Epithelial cell of esophagus (primary cell): ENCODE results near the gene FUT4.
"Not testable (repeated sequence)": the region's sequence is repeated elsewhere in the genome, so short reads cannot be mapped to it uniquely, and the experiment has no call there.

Experiments
- DNase-seq: peaks from one replicate; pipeline ENCODE4 v3.0.0; 2010; ENCODE audit warnings: low read depth
- H3K4me3 ChIP-seq: 2 replicates; pipeline ENCODE4 v1.5.1; 2011; ENCODE audit warnings: mild to moderate bottlenecking, low read length, control low read depth
- TF ChIP-seq, protein P1 (sequence below): IDR thresholded peaks from 2 replicates; pipeline ENCODE4 v1.5.1; 2011; ENCODE audit warnings: low read depth, mild to moderate bottlenecking, low read length, control low read depth, inconsistent platforms; ENCODE audit not compliant: insufficient read depth; ENCODE audit errors: missing control alignments

The FUT4 gene

DNA sequence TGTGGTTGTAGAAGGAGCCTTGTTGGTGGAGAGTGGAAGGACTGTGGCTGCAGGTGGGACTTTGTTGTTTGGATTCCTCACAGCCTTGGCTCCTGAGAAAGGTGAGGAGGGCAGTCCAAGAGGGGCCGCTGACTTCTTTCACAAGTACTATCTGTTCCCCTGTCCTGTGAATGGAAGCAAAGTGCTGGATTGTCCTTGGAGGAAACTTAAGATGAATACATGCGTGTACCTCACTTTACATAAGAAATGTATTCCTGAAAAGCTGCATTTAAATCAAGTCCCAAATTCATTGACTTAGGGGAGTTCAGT, 2.4 kb downstream of the FUT4 start:
- DNase-seq: no peak
- TF ChIP-seq, protein P1, sequence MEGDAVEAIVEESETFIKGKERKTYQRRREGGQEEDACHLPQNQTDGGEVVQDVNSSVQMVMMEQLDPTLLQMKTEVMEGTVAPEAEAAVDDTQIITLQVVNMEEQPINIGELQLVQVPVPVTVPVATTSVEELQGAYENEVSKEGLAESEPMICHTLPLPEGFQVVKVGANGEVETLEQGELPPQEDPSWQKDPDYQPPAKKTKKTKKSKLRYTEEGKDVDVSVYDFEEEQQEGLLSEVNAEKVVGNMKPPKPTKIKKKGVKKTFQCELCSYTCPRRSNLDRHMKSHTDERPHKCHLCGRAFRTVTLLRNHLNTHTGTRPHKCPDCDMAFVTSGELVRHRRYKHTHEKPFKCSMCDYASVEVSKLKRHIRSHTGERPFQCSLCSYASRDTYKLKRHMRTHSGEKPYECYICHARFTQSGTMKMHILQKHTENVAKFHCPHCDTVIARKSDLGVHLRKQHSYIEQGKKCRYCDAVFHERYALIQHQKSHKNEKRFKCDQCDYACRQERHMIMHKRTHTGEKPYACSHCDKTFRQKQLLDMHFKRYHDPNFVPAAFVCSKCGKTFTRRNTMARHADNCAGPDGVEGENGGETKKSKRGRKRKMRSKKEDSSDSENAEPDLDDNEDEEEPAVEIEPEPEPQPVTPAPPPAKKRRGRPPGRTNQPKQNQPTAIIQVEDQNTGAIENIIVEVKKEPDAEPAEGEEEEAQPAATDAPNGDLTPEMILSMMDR: no peak
- no peak overlapping the region for H3K4me3 ChIP-seq

DNA sequence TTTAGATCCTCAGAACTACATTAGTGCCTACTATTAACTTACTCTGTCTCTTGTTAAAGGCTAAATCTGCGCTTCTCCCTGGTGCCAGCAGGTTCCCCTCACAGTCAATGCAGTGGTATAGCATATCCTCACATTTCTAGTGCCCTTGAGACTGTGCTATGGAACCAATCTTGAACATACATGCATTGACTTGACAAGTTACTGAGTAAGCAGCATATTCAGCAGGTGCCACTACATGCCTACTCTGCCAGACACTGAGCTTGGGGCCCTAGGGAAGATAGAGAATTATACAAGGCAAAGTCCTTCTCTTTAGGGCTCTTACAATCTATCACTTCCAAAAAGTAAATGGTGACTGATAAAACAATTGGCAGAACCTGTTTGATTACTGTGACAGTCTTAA, 3.2 kb downstream of the FUT4 start:
- TF ChIP-seq, protein P1: peak; percentile 4
- DNase-seq: peak; percentile 63
- H3K4me3 ChIP-seq: no peak overlapping the region

DNA sequence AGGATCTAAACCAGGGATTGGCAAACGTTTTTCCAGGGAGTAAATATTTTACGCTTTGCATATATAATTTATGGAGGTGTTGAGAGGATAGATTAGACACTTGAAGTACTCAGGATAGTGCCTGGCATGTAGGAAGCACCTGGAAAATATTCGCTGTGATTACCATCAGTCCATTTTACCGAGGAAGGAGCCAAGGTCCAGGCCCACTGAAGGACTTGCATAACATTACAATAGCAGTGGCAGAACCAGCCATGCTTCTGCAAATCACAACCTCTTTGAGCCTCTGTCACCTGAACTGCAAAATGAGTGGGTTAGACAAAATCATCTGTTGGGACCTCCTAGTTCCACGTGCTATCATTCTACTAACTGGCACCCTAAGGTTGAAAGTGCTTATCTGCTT, 5.4 kb downstream of the FUT4 start:
- no peak for DNase-seq
- TF ChIP-seq, protein P1: no peak
- H3K4me3 ChIP-seq: no peak overlapping the region

DNA sequence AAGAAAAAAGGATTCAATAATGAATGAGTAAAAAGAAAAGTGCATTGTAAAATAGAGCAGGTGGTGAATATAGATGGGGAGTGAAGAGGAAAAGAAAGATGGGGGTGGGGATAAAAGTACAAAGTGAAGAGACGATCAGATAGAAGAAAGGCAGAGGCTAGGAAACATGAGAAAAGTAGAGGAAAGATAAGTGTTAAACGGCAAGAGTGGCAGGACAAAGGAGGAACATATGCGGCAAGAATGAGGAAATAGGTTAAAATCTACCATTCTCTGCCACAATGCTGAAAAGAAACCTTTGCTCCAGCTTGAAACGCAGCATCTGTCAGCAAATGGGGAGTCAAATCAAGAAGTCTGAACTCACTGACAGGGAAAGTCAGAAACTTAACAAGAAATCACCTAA, 6.8 kb downstream of the FUT4 start:
- TF ChIP-seq, protein P1: no peak
- no peak overlapping the region for H3K4me3 ChIP-seq
- DNase-seq: no peak

DNA sequence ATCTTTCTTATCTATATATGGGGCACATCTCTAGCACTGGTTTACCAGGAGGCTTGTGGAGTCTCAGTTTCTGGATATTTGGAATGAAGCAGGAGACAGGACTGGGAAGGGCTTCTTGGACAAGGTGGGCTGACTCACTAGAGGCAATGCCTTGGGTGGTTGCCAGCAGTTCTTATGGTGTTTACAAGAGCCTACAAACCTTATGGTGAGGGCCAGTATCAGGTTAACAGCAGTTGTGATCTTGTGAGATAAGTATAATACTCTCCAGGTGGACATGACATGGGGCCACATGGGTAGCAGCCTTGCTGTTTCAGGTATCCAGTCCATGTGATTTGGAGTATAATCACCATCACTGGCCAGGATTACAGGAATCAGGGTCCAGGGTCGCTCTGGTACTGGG, 10.2 kb downstream of the FUT4 start:
- H3K4me3 ChIP-seq: no peak overlapping the region
- TF ChIP-seq, protein P1: no peak
- DNase-seq: peak; percentile 67

DNA sequence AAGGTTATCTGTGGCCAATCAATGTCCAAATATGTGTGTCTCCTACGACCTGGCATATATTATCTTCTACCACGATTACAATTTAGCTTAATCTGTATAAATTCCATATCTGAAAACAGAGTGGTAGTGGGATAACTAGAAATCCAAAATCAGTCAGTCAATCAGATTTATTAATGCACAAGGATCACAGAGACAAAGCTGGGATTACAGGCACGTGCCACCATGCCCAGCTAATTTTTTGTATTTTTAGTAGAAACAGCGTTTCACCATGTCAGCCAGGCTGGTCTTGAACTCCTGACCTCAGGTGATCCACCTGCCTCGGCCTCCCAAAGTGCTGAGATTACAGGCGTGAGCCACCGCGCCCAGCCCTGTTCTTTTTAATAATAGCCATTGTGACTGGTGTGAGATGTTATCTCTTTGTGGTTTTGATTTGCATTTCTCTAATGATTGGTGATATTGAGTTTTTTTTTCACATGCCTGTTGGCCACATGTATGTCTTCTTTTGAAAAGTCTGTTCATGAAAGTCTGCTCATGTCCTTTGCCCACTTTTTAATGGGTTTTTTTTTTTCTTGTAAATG, 12.1 kb downstream of the FUT4 start:
- DNase-seq, H3K4me3 ChIP-seq: not testable (repeated sequence)

DNA sequence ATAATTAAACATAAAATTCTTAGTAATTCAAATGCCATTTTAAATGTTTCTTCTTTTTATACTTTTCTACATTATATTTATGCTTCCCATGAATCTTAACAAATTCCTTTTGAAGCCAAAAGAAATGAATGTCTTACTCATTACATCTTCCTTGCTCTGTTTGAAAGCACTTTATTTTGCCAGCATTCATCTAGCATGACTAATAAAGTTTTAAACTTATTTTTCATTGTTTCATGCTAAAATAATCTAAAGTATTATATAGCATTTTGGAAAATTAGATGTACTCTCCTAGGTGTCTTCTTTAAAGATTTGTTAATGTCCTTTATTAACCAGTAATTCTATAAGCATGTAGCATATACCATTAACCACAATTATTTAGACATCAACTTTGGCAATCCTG, 13.7 kb downstream of the FUT4 start:
- TF ChIP-seq, protein P1: no peak
- no peak overlapping the region for H3K4me3 ChIP-seq
- no peak for DNase-seq

DNA sequence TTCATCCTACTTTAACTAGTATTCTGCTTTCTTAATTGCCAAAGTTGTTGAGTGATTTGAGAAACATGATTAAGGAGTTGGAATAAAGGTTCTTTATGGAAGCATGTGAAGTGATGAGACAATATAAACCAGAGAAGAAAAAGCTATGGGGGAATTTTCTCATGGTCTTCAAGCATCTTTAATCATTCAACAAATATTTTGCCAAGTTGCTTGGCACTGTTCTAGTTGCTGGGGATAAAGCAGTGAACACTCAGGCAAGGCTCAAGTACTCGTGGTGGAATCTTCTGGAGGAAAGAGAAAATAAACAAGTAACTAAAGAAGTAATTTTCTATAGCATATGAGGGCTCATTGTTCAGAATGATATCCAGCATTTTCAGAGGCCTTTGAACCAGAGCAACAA, 14.3 kb downstream of the FUT4 start:
- TF ChIP-seq, protein P1: no peak
- H3K4me3 ChIP-seq: no peak overlapping the region
- DNase-seq: no peak
